Stimulated activated memory B cell treated with anti-CD40 and anti-IgM and Interleukin-4, amounts not matched to agents 10 μg/mL and 1 μg/mL and 100 μg/mL, for 72 hours (primary cell): ENCODE results near the gene BTRC.
"Not testable (repeated sequence)": the region's sequence is repeated elsewhere in the genome, so short reads cannot be mapped to it uniquely, and the experiment has no call there.

ENCODE experiments used
- ATAC-seq: fragments of 150-1000 bp; cut with Tn5 transposase; 2 replicates; pipeline ENCODE4 v1.10.0; 2021
- H3K27ac Mint-ChIP-seq: one replicate; pipeline ENCODE4 v1.8.0; 2022; ENCODE audit warnings: mild to moderate bottlenecking, mixed read lengths
- H3K27me3 Mint-ChIP-seq: one replicate; pipeline ENCODE4 v1.8.0; 2022; ENCODE audit warnings: mixed read lengths
- H3K36me3 Mint-ChIP-seq: one replicate; pipeline ENCODE4 v1.8.0; 2022; ENCODE audit warnings: mixed read lengths
- H3K4me1 Mint-ChIP-seq: one replicate; pipeline ENCODE4 v1.8.0; 2022; ENCODE audit warnings: mixed read lengths
- H3K4me3 Mint-ChIP-seq: one replicate; pipeline ENCODE4 v1.8.0; 2022; ENCODE audit warnings: mild to moderate bottlenecking, moderate library complexity, mixed read lengths
- H3K9me3 Mint-ChIP-seq: one replicate; pipeline ENCODE4 v1.8.0; 2022; ENCODE audit warnings: mixed read lengths

The BTRC gene

GRCh38 chr10:101360090-101360489, 6.1 kb downstream of the BTRC start:
- peaks cover 23% of the 10 kb centered on the region for H3K4me1 Mint-ChIP-seq
- not testable (repeated sequence) for H3K9me3 Mint-ChIP-seq, H3K27me3 Mint-ChIP-seq, H3K36me3 Mint-ChIP-seq, H3K27ac Mint-ChIP-seq, ATAC-seq, H3K4me3 Mint-ChIP-seq

GRCh38 chr10:101360841-101361240, 6.9 kb downstream of the BTRC start:
- not testable (repeated sequence) for ATAC-seq, H3K4me3 Mint-ChIP-seq, H3K9me3 Mint-ChIP-seq, H3K36me3 Mint-ChIP-seq, H3K27ac Mint-ChIP-seq, H3K27me3 Mint-ChIP-seq
- peaks cover 20% of the 10 kb centered on the region for H3K4me1 Mint-ChIP-seq

- H3K9me3 Mint-ChIP-seq, result no peaks in the 10 kb centered on the region
- H3K4me1 Mint-ChIP-seq, result peaks cover 30% of the 10 kb centered on the region
- H3K27ac Mint-ChIP-seq, result no peak overlapping the region
- H3K36me3 Mint-ChIP-seq, result peaks cover 12% of the 10 kb centered on the region
- no peak overlapping the region for H3K4me3 Mint-ChIP-seq
- no peak for ATAC-seq
- H3K27me3 Mint-ChIP-seq, result no peaks in the 10 kb centered on the region
These were observed 10.0 kb downstream of the BTRC start for GRCh38 chr10:101363850-101364400.

- peaks cover 20% of the 10 kb centered on the region for H3K36me3 Mint-ChIP-seq
- no peak overlapping the region for H3K27ac Mint-ChIP-seq
- peaks cover 36% of the 10 kb centered on the region for H3K4me1 Mint-ChIP-seq
- ATAC-seq, result no peak
- no peaks in the 10 kb centered on the region for H3K27me3 Mint-ChIP-seq
- no peaks in the 10 kb centered on the region for H3K9me3 Mint-ChIP-seq
- no peak overlapping the region for H3K4me3 Mint-ChIP-seq
These were observed 10.8 kb downstream of the BTRC start for GRCh38 chr10:101364721-101365120.

DNA sequence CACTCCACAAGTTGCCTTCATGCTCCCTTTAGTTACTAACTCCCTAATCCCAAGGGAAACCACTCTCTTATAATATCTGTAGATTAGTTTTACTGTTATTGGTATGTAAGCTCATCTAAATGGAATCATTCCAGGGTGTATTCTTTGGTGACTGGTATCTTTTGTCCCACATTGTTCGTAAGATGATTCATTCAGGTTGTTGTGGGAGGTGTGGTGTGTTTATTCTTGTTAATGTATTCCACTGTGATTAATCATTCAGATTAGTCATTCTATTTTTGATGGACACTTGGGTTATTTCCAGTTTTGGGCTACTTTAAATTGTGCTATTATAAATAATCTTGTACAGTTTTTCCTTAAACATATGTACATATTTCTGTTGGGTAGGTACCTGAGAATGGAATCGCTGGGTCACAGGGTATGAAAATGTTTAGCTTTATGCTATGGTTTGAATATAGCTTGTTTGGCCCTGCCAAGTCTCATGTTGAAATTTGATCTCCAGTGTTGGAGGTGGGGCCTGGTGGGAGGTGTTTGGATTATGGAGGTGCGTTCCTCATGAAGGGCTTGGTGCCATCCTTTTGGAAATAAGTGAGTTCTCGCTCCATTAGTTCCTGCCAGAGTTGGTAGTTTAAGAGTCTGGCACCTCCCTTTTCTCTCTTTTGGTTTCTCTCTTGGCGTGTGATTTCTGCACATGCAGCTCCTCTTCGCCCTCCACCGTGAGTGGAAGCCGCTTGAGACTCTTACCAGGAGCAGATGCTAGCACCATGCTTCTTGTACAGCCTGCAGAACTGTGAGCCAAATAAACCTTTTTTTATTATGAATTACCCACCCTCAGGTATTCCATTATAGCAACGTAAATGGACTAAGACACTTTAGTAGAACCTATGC, 13.8 kb downstream of the BTRC start:
- no peak for ATAC-seq
- no peak overlapping the region for H3K27ac Mint-ChIP-seq

GRCh38 chr10:101373063-101373462, 19.1 kb downstream of the BTRC start:
- no peaks in the 10 kb centered on the region for H3K27me3 Mint-ChIP-seq
- peaks cover 4% of the 10 kb centered on the region for H3K9me3 Mint-ChIP-seq
- H3K4me3 Mint-ChIP-seq, result no peak overlapping the region
- peaks cover 57% of the 10 kb centered on the region for H3K4me1 Mint-ChIP-seq
- no peak for ATAC-seq
- H3K36me3 Mint-ChIP-seq, result peaks cover 57% of the 10 kb centered on the region
- no peak overlapping the region for H3K27ac Mint-ChIP-seq

More for the DNA sequence above, 13.8 kb downstream of the BTRC start:
- Mint-ChIP-seq H3K27me3 (no peaks in the 10 kb centered on the region), H3K9me3 (no peaks in the 10 kb centered on the region), H3K4me3 (no peak overlapping the region), H3K4me1 (peaks cover 52% of the 10 kb centered on the region), H3K36me3 (peaks cover 33% of the 10 kb centered on the region)

DNA sequence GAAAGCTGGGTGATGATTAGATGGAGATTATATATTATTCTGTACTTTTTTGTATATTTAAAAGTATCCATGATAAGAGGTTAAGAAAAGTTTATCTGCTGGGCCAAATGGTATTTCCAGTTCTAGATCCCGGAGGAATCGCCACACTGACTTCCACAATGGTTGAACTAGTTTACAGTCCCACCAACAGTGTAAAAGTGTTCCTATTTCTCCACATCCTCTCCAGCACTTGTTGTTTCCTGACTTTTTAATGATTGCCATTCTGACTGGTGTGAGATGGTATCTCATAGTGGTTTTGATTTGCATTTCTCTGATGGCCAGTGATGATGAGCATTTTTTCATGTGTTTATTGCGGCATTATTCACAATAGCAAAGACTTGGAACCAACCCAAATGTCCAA, 20.0 kb downstream of the BTRC start:
- H3K27me3 Mint-ChIP-seq, ATAC-seq, H3K4me3 Mint-ChIP-seq, H3K9me3 Mint-ChIP-seq, H3K27ac Mint-ChIP-seq: not testable (repeated sequence)
- peaks cover 54% of the 10 kb centered on the region for H3K36me3 Mint-ChIP-seq
- H3K4me1 Mint-ChIP-seq, result peaks cover 56% of the 10 kb centered on the region

DNA sequence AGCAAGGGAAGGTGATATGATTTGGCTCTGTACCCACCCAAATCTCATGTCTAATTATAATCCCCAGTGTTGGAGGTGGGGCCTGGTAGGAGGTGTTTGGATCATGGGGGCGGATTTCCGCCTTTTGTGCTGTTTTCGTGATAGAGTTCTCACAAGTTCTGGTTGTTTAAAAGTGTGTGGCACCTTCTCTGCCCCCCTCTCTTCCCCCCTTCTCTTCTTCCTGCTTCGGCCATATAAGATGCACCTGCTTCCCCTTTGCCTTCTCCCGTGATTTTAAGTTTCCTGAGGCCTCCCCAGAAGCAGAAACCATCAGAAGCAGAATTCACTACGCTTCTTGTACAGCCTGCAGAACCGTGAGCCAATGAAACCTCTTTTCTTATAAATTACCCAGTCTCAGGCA, 21.1 kb downstream of the BTRC start:
- H3K4me3 Mint-ChIP-seq, result no peak overlapping the region
- H3K27ac Mint-ChIP-seq, result no peak overlapping the region
- H3K27me3 Mint-ChIP-seq, result no peaks in the 10 kb centered on the region
- no peak for ATAC-seq
- peaks cover 4% of the 10 kb centered on the region for H3K9me3 Mint-ChIP-seq
- H3K4me1 Mint-ChIP-seq, result peaks cover 47% of the 10 kb centered on the region
- H3K36me3 Mint-ChIP-seq, result peaks cover 43% of the 10 kb centered on the region

DNA sequence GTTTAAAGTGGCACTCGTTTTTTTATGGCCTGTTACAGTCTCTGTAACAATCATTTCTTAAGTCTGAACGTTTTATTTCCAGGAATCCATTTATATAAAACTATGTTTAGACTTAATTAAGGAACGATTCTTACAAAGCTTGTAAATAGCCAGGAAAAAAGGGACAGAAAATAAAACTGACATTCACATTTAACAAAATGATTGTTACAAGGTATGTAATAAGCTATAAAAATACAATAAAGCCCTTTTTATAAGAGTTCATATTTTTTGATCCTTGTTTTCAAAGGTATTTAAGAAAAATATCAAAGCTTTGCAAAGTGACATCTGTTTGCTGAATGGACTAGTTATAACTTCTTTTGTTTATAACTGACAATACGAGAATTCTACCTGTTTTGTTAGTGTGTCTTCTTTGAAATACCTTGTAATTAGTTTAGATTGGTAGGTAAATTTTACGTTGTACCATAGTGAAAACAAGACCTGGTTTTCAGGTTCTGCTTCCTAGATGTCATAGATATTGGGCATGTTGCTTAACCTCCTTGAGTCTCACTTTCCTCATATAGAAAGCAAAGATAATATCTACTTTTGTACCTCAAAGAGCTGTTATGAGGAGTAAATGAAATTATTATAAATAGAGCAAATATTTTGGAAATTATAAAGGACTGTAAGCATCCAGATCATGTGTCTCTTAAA, 25.8 kb downstream of the BTRC start:
- Mint-ChIP-seq H3K36me3 (peaks cover 20% of the 10 kb centered on the region), H3K4me3 (no peak overlapping the region), H3K27ac (no peak overlapping the region), H3K9me3 (no peaks in the 10 kb centered on the region), H3K4me1 (peaks cover 46% of the 10 kb centered on the region), H3K27me3 (no peaks in the 10 kb centered on the region)
- no peak for ATAC-seq

DNA sequence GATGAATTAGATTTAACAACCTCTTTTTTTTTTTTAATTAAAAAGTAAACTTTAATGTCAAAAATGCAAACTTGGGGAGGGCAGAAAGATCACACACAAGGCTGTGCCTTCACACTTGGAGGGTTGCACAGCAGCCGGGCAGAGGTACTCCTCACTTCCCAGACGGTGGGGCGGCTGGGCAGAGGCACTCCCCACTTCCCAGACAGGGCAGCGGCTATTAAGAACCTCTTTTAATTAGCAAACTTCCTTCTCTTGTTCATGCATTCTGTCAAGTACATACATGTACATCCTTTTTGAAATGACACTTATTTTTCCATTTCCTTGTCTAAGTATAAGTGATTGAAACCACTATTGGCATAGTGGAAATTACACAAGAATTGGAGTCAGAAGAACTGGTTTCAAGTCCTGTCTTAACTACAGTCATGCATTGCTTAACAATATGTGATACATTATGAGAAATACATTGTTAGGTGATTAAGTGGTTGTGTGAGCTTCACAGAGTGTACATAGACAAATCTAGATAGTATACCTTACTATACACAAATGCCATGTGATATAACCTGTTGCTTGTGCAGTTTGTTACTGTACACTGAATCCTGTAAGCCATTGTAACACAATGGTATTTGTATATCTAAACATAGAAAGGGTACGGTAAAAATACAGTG, 26.5 kb downstream of the BTRC start:
- H3K36me3 Mint-ChIP-seq, result peaks cover 20% of the 10 kb centered on the region
- H3K9me3 Mint-ChIP-seq, result no peaks in the 10 kb centered on the region
- peaks cover 39% of the 10 kb centered on the region for H3K4me1 Mint-ChIP-seq
- no peak for ATAC-seq
- no peaks in the 10 kb centered on the region for H3K27me3 Mint-ChIP-seq
- no peak overlapping the region for H3K27ac Mint-ChIP-seq
- no peak overlapping the region for H3K4me3 Mint-ChIP-seq

GRCh38 chr10:101385866-101386658, 32.1 kb downstream of the BTRC start:
- Mint-ChIP-seq H3K9me3 (no peaks in the 10 kb centered on the region), H3K4me1 (peaks cover 21% of the 10 kb centered on the region), H3K27me3 (no peaks in the 10 kb centered on the region), H3K36me3 (peaks cover 16% of the 10 kb centered on the region), H3K4me3 (no peak overlapping the region), H3K27ac (no peak overlapping the region)
- no peak for ATAC-seq

DNA sequence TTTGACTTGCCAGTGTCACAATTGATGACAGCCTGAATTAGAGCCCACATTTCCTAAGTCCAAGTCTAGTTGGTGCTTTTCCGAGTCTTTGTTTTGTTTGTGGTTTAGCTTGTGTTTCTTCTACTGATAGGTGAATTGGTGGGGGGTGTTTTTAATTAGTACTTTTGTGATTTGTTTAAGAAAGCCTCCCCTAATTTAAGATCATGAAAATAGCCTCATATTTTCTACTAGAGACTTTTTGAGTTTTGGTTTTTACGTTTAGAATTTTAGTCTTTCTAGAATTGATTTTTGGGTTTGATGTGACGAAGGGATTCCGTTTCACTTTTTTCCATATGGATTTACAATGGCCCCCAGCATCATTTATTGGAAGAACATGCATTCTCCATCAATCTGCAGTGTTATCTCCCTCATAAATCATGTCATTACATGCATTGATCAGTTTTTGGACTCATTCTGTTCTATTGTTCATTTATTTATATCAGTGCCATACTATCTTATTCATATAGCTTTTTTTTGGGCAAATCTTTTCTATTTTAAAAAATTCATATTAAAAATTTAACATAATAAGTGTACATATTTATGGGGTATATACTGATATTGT, 32.8 kb downstream of the BTRC start:
- ATAC-seq, result no peak
- Mint-ChIP-seq H3K4me1 (peaks cover 14% of the 10 kb centered on the region), H3K36me3 (peaks cover 16% of the 10 kb centered on the region), H3K27ac (no peak overlapping the region), H3K9me3 (no peaks in the 10 kb centered on the region), H3K4me3 (no peak overlapping the region), H3K27me3 (no peaks in the 10 kb centered on the region)

GRCh38 chr10:101388676-101389276, 34.8 kb downstream of the BTRC start:
- Mint-ChIP-seq H3K4me3 (no peak overlapping the region), H3K27ac (no peak overlapping the region), H3K36me3 (peaks cover 10% of the 10 kb centered on the region), H3K9me3 (no peaks in the 10 kb centered on the region), H3K27me3 (no peaks in the 10 kb centered on the region), H3K4me1 (peaks cover 8% of the 10 kb centered on the region)
- ATAC-seq, result no peak

GRCh38 chr10:101389532-101389931, 35.6 kb downstream of the BTRC start:
- H3K36me3 Mint-ChIP-seq, result peaks cover 10% of the 10 kb centered on the region
- H3K4me3 Mint-ChIP-seq, H3K9me3 Mint-ChIP-seq, H3K4me1 Mint-ChIP-seq, ATAC-seq, H3K27me3 Mint-ChIP-seq, H3K27ac Mint-ChIP-seq: not testable (repeated sequence)
